ENCODE measurements around the gene RNF150. TPM values are rescaled to one million over a fixed set of nuclear protein-coding genes. Genes with fewer than 3 reads are reported as not detected.

The RNF150 gene
- total and polyA plus RNA-seq, 8 donors = 1.9 to 15.2 (median 14.1) TPM

DNA sequence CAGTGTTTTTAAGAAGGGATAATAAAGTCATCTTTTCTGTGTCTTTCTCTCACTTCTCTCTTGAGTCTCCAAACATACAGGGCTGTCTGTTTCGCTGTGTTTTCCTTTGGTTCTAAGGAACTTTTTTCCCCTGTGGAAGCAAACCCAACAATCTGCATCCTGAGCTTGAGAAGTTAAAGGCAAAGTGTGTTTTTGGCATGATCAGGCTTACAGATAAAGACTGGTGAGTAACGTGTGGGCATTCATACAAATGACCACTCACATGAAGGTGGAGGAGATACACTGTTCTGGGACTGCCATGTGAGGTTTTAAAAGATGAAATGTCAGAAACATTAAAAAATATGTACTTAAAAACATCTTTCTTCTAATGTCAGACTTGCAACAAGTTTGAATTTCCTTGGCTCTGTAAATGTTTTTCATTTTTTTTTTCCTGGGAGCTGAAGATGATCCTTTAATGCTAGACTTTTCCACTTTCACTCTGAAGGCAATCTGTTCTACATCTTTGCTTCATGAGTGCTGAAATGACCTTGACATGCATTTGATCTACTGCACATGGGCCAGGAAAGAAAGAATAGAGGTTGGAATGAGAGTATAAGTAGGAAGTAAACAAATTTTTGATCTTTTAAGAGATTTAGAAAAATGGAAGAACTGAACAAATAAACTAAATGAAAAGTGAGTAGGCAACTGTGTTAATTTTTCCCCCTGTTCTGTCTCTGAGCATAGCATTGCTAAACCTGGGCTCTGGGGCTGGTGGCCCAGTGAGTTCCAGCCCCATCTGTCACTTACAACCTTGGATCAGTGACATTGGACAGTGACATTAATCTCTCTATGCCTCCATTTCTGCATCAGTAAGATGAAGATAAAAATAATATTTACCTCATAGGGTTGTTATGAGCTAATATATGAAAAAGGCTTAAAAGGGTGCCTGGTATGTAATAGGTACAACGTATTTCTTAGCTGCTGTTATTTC, 226.0 kb downstream of the RNF150 start:
- ATAC-seq (no peak), DNase-seq (no peak)
- Histone ChIP-seq H3K4me3 (no peak overlapping the region), H3K27ac (no peak overlapping the region), H3K9me3 (no peaks in the 10 kb centered on the region), H3K36me3 (no peaks in the 10 kb centered on the region), H3K27me3 (no peaks in the 10 kb centered on the region), H3K4me1 (no peaks in the 10 kb centered on the region)
- intact Hi-C loops (cut with DNase I) = no loop called here
- TF ChIP-seq, protein P1, sequence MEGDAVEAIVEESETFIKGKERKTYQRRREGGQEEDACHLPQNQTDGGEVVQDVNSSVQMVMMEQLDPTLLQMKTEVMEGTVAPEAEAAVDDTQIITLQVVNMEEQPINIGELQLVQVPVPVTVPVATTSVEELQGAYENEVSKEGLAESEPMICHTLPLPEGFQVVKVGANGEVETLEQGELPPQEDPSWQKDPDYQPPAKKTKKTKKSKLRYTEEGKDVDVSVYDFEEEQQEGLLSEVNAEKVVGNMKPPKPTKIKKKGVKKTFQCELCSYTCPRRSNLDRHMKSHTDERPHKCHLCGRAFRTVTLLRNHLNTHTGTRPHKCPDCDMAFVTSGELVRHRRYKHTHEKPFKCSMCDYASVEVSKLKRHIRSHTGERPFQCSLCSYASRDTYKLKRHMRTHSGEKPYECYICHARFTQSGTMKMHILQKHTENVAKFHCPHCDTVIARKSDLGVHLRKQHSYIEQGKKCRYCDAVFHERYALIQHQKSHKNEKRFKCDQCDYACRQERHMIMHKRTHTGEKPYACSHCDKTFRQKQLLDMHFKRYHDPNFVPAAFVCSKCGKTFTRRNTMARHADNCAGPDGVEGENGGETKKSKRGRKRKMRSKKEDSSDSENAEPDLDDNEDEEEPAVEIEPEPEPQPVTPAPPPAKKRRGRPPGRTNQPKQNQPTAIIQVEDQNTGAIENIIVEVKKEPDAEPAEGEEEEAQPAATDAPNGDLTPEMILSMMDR (IDR thresholded peaks at IDR 0.05) = no peak

DNA sequence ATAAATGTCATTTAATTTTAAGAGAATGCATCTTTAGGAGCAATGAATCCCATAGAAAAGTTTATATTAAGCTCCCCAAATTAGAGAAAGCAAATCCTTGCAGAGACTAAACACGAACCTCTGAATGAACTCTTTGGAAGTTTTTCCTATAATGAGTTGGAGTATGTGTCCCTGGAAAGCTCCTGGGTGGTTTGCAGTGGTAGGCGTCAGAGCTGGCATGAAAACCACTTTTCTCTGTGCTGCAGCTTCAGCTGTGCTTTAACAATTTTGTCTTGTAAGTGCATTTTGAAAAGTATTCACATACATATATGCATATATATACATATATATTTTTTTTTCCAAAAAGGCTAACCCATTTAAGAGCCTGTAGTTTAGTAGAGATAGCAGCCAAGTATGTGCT, 228.4 kb downstream of the RNF150 start:
- Histone ChIP-seq H3K27ac (no peak overlapping the region), H3K27me3 (no peaks in the 10 kb centered on the region), H3K4me3 (no peak overlapping the region), H3K4me1 (no peaks in the 10 kb centered on the region), H3K36me3 (no peaks in the 10 kb centered on the region), H3K9me3 (no peaks in the 10 kb centered on the region)
- TF ChIP-seq, protein P1 (IDR thresholded peaks at IDR 0.05) = no peak
- intact Hi-C loops (cut with DNase I) = no loop called here
- DNase-seq (peak in 2 of 4 donors; percentile 63 to 81), ATAC-seq (no peak)

DNA sequence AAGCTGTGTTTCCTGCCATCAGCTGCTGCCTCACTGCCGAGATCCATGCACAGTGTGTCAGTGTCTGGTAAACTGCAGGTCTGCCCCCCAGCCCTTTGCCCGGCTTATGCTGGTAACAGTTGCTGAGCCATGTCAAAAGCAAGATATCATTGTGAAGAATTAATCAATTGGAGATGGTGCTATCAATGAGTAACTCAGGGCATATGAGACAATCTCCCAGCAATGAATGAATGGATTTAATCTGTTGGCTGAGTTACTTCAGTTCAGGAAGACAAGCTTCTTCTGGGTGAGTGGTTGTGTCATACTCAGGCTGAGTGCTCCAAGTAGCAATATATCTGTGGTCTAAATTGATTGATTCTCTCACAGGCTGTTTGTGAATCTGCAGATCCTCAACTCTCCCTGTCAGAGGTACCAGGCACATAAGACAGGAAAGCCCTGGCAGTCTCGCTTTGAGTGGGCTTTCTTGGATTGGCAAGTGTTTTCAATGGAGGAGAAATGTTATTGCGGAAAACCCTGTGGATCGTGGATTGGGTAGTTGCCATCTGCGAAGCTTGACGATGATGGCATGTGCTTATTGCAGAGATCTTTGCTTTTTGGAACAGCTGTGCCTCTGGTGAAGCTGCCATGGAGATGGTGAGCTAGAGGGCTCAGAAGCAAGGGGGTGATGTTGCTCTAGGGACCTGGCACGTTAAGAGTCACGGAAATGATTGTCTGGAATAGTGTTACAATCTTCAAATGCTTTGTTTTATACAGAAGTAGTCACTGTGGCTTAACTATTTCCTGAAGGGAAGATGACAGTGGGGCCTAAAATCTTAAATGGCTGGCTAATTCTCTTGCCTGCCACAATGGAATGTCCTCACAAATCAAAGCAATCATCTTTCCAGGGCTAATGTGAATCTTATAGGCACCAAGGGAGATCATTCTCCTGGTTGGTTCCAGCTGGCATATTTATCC, 229.5 kb downstream of the RNF150 start:
- Histone ChIP-seq H3K9me3 (no peaks in the 10 kb centered on the region), H3K4me3 (no peak overlapping the region), H3K27me3 (no peaks in the 10 kb centered on the region), H3K36me3 (no peaks in the 10 kb centered on the region), H3K4me1 (no peaks in the 10 kb centered on the region), H3K27ac (no peak overlapping the region)
- TF ChIP-seq, protein P1 (IDR thresholded peaks at IDR 0.05) = no peak
- DNase-seq (peak in 1 of 4 donors; percentile 21), ATAC-seq (no peak)
- intact Hi-C loops (cut with DNase I) = no loop called here

DNA sequence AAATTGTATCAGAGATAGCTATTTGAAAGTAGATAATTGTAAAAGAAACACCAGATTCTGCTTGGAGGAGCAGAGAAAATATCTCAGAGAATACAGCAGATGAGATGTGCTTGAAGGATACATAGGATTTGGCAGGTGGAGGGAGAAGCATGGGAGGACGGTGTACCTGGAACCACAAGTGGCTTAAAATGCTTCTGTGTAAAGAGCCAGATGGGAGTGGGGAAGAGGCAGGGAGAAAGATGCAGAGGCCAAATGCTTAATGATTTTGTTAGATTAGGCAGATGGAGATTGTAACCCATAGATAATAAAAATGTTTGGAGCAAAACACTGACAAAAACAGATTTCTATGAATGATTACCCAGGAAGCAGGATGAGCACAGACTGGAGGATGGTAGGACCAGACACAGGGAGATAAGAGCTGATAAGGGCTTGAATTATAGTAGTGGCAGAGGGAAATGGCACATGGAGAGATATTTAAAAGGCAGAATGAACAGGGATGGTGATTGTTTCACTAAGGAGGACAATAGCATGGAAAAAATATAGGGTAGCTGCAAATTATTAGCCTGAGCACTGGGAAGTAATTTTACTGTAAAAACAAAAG, 231.4 kb downstream of the RNF150 start:
- DNase-seq = no peak
- Histone ChIP-seq H3K4me1 (no peaks in the 10 kb centered on the region), H3K27me3 (no peaks in the 10 kb centered on the region), H3K9me3 (no peaks in the 10 kb centered on the region), H3K36me3 (no peaks in the 10 kb centered on the region), H3K4me3 (no peak overlapping the region), H3K27ac (no peak overlapping the region)
- intact Hi-C loops (cut with DNase I) = no loop called here
- TF ChIP-seq, protein P1 (IDR thresholded peaks at IDR 0.05) = no peak
- no peak for ATAC-seq
